Activated naive CD8-positive, alpha-beta T cell treated with anti-CD3 and anti-CD28 coated beads, Interleukin-2, amount 50 U/mL, for 24 hours (primary cell): Measurements from ENCODE around the gene SAE1.

Source experiments
- ATAC-seq: fragments of 150-1000 bp; cut with Tn5 transposase; one replicate; pipeline ENCODE4 v1.10.0; 2021
- DNase-seq: peaks from one replicate; pipeline ENCODE4 v3.0.0; 2021
- H3K27ac Mint-ChIP-seq: one replicate; pipeline ENCODE4 v1.8.0; 2021; ENCODE audit warnings: mild to moderate bottlenecking, mixed read lengths
- H3K27me3 Mint-ChIP-seq: one replicate; pipeline ENCODE4 v1.8.0; 2021; ENCODE audit warnings: mixed read lengths
- H3K36me3 Mint-ChIP-seq: one replicate; pipeline ENCODE4 v1.8.0; 2021; ENCODE audit warnings: low read depth, mixed read lengths
- H3K4me1 Mint-ChIP-seq: one replicate; pipeline ENCODE4 v1.8.0; 2021; ENCODE audit warnings: mixed read lengths
- H3K4me3 Mint-ChIP-seq: one replicate; pipeline ENCODE4 v1.8.0; 2021; ENCODE audit warnings: mild to moderate bottlenecking, moderate library complexity, mixed read lengths
- H3K9me3 Mint-ChIP-seq: one replicate; pipeline ENCODE4 v1.8.0; 2021; ENCODE audit warnings: mixed read lengths

The SAE1 gene

DNA sequence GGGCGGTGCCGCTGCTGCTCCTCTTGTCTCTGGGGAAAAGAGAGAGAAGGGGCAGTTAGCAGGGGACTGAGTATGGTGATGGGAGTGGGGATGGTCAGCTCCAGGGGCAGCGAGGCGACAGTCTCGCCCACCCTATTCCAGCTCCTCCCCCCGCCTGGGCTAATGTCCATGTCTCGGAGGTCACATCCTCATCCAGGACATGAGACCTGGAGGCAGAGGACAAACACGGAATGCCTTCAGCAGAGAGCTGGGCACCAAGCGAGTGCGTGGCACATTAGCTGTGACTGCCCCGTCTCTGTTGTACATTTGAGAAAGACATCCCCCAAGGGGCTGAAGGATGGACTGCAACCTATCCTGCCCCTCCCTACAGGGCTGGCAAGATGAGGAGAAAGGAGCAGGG is 91.3 kb downstream of the SAE1 start:
- no peak for DNase-seq
- H3K4me3 Mint-ChIP-seq, result no peak overlapping the region
- H3K4me1 Mint-ChIP-seq, result peaks cover 9% of the 10 kb centered on the region
- H3K36me3 Mint-ChIP-seq, result peaks cover 4% of the 10 kb centered on the region
- H3K27me3 Mint-ChIP-seq, result no peaks in the 10 kb centered on the region
- ATAC-seq, result no peak
- peaks cover 3% of the 10 kb centered on the region for H3K9me3 Mint-ChIP-seq
- no peak overlapping the region for H3K27ac Mint-ChIP-seq

DNA sequence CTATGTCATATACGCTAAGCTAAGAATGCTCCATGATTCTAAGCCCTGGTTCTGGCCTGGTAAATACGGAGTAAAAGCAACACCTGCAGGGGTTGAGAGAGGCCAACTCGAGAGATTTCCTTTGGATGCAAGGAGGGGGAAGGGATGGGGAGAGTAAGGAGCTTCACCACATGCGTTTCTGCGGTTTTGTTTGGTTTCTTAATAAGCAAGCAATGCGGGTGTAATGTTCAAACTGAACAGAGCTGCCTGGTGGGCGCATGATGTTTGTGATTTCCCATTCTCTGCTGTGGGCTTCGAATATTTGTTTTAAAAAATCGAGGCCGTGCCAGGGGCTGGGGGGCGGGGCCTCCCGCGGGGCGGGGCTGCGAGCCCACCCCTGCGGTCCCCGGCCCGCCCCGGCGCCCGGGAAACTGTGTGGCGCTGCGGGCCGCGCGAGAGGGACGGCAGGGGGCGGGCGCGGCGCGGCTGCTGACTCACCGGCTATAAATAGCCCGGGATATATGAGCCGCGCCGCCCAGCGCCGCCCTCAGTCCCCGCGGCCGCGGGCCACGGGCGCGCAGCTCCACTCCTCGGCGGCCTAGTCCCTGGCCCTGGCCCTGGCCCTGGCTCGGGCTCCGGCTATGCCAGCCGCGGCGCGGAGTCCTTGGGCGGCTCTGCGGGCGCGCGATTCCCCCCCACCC is 95.3 kb downstream of the SAE1 start:
- DNase-seq (peak; percentile 88), ATAC-seq (peak; percentile 75)
- Mint-ChIP-seq H3K4me3 (peak overlapping the region; percentile 76), H3K27ac (peak overlapping the region; percentile 59), H3K27me3 (no peaks in the 10 kb centered on the region), H3K4me1 (peaks cover 19% of the 10 kb centered on the region), H3K9me3 (peaks cover 3% of the 10 kb centered on the region), H3K36me3 (peaks cover 4% of the 10 kb centered on the region)

DNA sequence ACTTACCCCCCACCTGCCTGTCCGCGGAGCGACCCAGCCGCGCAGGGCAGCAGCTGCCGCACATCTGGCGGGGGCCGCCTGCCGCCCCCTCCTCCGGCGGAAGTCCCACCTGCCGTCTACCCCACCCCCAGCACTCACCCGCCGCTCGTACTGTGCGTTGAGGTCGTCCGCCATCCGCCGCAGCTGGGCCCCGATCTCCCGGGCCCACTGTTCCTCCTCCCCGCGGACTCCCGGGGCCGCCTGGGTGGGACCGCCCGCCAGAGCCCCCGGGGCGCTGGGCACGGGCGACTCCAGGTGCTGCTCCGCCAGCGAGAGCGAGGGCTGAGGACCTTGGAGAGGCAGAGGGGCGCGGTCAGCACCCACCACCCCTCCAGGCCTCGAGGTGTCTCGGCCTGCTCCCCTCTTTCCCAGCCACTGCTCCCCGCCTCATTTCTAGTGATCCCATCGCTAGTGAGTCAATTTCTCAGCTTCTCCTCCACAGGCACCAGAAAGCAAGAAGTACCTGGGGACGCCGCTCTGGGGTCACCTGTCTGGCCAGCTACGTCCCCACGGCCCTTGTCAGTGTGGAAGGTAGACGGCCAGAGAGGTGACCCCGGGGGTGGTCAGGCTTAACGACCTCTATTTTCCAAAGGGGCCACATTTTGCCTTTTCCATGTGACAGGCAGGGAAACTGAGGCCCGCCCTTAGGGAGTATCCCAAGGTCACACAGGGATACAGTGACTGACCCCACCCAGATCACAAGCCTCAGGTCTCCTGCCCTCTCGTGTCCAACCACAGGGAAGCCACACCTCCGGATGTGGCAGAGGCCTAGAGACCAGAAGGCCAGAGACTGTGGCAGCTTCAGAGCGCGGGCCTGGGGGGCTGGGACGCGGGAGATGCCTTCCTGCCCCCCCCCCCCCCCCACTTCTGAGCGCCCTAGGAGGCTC is 96.1 kb downstream of the SAE1 start:
- peak; percentile 68 for DNase-seq
- Mint-ChIP-seq H3K4me1 (peaks cover 24% of the 10 kb centered on the region), H3K36me3 (peaks cover 4% of the 10 kb centered on the region), H3K9me3 (peaks cover 3% of the 10 kb centered on the region), H3K27ac (peak overlapping the region; percentile 85), H3K27me3 (no peaks in the 10 kb centered on the region), H3K4me3 (peak overlapping the region; percentile 76)
- ATAC-seq, result peak; percentile 11

DNA sequence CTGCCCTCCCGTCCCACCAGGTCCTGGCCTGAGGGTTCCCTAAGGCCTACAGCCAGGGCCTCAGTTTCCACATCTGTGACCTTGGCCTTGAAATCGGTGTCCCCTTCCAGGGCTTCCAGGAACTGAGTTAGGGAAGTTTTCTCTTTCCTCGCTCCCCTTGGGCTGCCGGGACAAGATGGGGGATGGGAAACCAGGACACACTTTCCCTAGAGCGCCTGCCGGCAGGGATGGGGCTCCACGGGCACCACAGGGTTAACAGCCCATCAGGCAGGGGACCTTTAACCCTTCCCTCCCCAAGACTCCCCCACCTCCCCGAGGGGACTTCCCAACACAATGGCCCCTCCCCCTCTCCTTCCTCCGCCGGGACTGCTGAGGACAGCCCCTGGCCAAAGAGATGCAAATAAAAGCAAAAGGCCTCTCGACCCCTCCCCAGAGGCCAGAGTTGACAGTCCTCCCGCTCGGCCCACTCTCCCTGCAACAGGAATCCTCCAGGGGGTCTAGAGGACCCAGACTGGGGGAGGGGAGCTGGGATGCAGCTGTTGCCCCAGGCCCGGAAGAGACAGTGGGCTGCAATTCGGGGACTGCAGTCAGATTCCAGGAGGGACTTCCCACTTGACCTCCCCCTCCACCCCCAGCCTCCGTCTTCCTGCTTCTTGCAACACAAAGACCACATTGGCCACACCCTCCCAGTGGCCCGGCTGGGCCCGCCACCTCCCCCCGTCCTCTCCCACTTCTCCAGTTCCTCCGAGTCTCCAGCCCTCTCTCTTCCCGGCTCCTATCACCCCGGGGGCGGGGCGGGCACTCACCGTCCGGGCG is 96.9 kb downstream of the SAE1 start:
- Mint-ChIP-seq H3K36me3 (peaks cover 4% of the 10 kb centered on the region), H3K27me3 (no peaks in the 10 kb centered on the region), H3K4me3 (peak overlapping the region; percentile 76), H3K4me1 (peaks cover 32% of the 10 kb centered on the region), H3K27ac (peak overlapping the region; percentile 85), H3K9me3 (peaks cover 3% of the 10 kb centered on the region)
- DNase-seq (peak; percentile 72), ATAC-seq (no peak)

DNA sequence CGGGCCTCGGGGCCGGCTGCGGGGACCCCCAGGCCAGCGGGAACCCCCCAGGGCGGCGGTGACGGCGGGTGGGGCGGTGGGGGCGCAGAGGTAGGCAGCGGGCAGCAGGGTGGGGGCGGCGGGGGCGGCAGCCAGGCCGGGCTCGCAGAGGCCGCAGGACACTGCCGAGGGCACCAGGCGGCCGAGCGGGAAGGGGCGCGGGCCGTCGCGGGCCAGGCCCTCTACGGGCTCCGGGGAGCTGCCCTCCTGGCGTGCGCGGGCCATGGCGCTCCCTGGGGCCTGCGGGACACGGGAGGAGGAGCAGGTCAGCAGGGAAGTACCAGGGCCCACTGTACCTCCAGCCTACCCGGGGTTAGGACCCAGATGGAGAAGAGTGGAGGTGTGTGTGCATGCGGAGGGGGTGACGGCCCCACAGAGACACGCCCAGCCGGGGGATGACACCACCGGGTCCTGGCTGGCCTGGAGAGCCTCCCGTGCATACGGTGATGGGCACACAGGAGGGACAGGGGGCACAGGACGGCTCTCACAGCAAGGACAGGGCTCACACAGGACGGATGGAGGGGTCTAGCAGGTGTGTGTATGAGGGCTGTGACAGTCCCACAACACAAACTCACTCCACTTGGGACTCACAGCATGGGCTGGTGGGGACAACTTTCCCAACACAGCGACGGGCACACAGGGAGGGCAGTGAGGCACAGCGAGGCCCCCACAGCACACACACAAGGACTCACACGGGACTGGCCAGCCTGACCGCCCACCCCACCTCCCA is 97.7 kb downstream of the SAE1 start:
- H3K9me3 Mint-ChIP-seq, result peaks cover 3% of the 10 kb centered on the region
- ATAC-seq, result peak; percentile 2
- DNase-seq, result peak; percentile 62
- H3K27me3 Mint-ChIP-seq, result no peaks in the 10 kb centered on the region
- H3K27ac Mint-ChIP-seq, result no peak overlapping the region
- peak overlapping the region; percentile 76 for H3K4me3 Mint-ChIP-seq
- H3K4me1 Mint-ChIP-seq, result peaks cover 38% of the 10 kb centered on the region
- peaks cover 4% of the 10 kb centered on the region for H3K36me3 Mint-ChIP-seq

DNA sequence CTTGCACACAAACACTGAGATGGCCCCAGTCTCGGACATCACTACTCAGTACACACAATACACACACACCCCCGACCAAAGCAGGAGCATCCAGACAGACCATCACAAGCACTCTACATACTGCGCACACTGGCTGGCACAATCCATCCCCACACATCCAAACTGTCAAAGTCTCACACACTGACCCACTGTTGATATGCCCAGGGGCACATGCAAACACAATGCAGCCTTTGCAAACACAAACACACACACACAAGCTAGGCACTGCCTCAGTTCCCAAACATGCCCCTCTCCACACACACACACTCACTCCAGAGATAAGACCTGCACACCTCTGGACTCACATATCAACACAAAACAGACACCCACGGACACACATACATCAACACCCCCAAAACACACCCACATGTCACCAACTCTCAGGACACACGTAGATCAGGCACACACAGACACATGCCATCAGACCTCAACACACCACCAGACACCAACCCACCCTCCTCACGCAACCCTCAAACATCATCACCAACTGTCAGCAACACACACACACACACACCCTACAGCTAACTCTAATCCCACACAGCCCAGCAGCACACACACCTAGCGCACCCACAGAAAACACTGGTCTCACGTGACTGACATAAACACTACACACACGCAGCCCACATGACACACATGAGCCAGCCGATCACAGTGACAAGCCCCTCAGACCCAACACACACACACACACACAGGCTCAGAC is 98.5 kb downstream of the SAE1 start:
- peaks cover 3% of the 10 kb centered on the region for H3K9me3 Mint-ChIP-seq

DNA sequence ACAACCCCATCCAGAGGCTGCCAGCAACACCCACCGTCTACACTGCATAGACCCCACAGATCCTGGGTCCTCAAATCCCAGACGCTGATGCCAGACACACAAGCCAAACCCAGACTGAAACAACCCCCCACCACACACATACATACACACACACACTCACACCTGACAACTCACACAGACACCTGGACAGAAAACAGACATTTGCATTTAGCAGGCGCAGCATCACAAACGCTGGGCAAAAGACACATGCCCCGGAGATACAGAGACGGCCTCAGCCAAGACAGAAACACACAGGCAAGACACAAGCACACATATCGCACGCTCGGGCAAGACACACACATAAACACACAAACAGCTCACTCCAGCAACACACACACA is 99.0 kb downstream of the SAE1 start:
- Mint-ChIP-seq H3K36me3 (peaks cover 4% of the 10 kb centered on the region), H3K27ac (no peak overlapping the region), H3K4me1 (peaks cover 38% of the 10 kb centered on the region), H3K27me3 (no peaks in the 10 kb centered on the region), H3K9me3 (peaks cover 3% of the 10 kb centered on the region), H3K4me3 (no peak overlapping the region)
- ATAC-seq (no peak), DNase-seq (no peak)

More for the DNA sequence above, 98.5 kb downstream of the SAE1 start:
- H3K27ac Mint-ChIP-seq, result no peak overlapping the region
- ATAC-seq, result no peak
- peaks cover 4% of the 10 kb centered on the region for H3K36me3 Mint-ChIP-seq
- no peak overlapping the region for H3K4me3 Mint-ChIP-seq
- H3K4me1 Mint-ChIP-seq, result peaks cover 38% of the 10 kb centered on the region
- no peaks in the 10 kb centered on the region for H3K27me3 Mint-ChIP-seq
- DNase-seq, result peak; percentile 27

DNA sequence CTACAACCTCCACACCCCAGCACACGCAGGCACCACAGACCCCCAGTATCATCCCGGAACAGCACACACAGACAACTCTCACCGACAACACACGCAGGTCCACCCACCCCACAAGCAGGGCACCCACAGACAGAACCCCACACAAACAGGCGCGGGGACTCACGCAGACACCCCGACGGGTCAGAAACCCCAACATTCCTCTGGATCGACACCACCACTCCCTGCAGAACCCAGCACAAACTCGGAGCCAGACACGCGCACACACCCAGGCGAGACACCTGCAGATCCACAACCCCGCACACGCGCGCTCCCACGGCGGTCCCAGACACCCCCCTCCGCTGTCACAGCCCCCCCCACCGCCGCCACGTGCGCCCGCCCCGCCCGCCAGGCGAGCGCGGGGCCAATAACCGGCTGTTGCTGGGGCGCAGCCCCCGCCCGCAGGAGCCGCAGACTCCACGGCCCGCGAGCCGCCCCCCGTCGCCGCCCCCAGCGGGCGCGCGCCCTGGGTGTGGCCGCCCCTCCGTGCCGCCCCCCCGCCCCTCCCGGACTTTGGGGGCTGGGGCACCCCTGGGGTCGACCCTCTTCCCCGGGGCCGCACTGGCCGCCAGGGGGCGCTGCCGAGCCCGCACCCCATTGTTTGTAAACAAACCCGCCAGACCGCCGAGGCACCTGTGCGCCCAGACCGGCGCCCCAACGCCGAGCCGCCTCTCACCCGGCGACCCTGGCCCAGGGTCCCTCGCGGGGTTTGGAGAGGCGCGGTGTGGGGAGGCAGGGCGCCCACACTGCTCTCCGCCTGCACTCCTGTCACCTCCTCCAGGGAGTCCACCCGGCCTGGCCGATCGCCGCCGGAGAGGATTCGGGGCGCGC is 99.7 kb downstream of the SAE1 start:
- Mint-ChIP-seq H3K27ac (no peak overlapping the region), H3K4me3 (peak overlapping the region; percentile 33), H3K4me1 (peaks cover 37% of the 10 kb centered on the region), H3K36me3 (peaks cover 4% of the 10 kb centered on the region), H3K27me3 (no peaks in the 10 kb centered on the region), H3K9me3 (peaks cover 3% of the 10 kb centered on the region)
- DNase-seq (peak; percentile 87), ATAC-seq (no peak)

DNA sequence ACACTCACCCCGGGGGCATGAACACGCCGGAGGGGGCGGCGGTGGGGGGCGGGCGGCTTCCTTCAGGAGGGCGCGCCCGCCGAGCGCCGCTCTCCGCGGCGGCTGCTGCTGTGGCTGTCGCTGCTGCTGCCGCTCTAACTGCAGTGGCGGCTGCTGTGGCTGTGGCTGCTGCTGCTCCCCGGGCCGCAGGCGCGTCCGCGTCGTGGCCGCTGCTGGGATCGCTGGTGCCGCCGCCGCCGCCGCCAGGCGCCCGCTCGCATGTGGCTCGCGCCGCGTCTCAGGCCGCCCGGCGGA is 100.2 kb downstream of the SAE1 start, which contains the start of gene BBC3:
BBC3 (minus strand) TSS at position 279 of the 294 bp plus-strand sequence. CDS start 2,768 bp downstream, outside the sequence.
- Mint-ChIP-seq H3K27me3 (peaks cover under 1% of the 10 kb centered on the region), H3K4me1 (peaks cover 33% of the 10 kb centered on the region), H3K9me3 (no peaks in the 10 kb centered on the region), H3K36me3 (no peaks in the 10 kb centered on the region), H3K4me3 (peak within 1 kb of the TSS; percentile 75), H3K27ac (peak within 1 kb of the TSS; percentile 77)
- ATAC-seq (no peak), DNase-seq (no peak)

DNA sequence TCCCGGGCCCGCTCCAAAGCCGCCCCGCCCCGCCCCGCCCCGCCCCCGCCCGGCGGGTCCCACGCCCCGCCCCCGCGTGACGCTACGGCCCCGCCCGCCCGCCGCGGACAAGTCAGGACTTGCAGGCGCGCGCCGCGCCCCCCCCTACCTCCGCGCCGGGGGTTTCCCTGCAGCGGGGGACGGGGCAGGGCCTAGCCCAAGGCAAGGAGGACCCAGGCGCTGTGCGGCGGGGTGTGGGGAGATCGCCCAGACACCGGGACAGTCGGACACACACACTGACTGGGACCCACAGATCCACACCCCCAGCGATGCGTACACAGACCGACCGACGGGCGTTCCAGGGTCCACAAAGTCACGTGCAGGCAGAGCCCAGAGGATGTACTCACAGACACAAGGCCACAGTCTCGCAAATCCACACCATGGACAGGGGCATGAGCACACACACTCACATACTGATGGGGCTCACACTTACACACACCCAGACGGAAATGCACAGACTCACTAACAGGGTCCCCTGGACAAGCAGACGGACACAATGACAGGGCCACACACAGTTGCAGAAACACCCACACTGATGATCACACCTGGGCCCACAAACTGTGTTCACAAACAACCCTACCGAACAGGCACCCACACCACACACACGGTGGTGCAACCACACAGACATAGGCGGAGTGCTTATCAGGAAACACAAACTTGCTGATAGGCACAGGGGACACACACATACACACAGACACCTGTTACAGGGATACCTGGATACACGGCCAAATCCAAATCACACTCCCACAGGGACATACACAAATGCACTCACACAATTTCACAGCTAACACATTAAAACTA is 100.8 kb downstream of the SAE1 start:
- peak; percentile 91 for DNase-seq
- Mint-ChIP-seq H3K9me3 (no peaks in the 10 kb centered on the region), H3K4me3 (peak overlapping the region; percentile 75), H3K27ac (peak overlapping the region; percentile 77), H3K27me3 (peaks cover 2% of the 10 kb centered on the region), H3K4me1 (peaks cover 33% of the 10 kb centered on the region), H3K36me3 (no peaks in the 10 kb centered on the region)
- ATAC-seq, result peak; percentile 53

DNA sequence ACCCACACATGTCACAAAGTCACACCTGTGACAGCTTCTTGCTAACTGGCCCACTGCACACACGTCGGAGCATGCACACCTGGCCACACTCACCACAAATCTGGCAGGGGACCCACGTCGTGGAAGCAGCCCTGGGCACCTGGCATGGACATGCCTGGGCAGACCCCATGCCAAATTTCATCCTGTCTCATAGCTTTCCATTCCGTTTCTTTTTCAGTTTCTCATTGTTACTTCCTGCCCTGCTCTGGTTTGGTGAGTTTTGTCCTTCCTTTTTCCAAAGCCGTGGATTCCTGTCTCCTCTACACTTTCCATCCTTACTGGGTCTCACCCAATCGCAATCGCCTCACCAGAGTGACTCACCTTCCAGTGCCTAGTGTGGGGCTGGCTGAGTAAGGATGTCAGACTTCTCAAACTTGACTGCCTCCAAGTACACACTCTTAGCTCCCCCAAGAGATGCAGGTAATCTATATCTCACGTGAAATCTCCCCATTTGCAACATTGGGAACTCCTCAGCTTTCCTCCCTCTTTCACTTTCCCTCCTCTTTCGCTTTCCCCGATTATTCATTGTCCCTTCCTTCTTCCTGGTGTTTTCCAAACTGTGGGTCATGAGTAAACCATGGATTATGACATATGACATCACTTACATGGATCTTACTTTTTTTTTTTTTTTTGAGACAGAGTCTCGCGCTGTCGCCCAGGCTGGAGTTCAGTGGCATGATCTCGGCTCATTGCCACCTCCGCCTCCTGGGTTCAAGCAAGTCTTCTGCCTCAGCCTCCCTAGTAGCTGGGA is 102.0 kb downstream of the SAE1 start:
- no peaks in the 10 kb centered on the region for H3K36me3 Mint-ChIP-seq
- peak overlapping the region; percentile 75 for H3K4me3 Mint-ChIP-seq
- peak overlapping the region; percentile 50 for H3K27ac Mint-ChIP-seq
- peaks cover 22% of the 10 kb centered on the region for H3K4me1 Mint-ChIP-seq
- ATAC-seq, result peak; percentile 24
- peak; percentile 29 for DNase-seq
- peaks cover 2% of the 10 kb centered on the region for H3K27me3 Mint-ChIP-seq
- no peaks in the 10 kb centered on the region for H3K9me3 Mint-ChIP-seq
